HCT116 (cell line): ENCODE measurements around the gene LDLRAD4. TPM values are rescaled to one million over a fixed set of nuclear protein-coding genes. Genes with fewer than 3 reads are reported as not detected.

Experiments
- ATAC-seq: fragments of 200-7000 bp; cut with Tn5 transposase; 2 replicates; pipeline ENCODE4 v1.9.1; 2020; ENCODE audit warnings: mild to moderate bottlenecking, moderate library complexity
- BruUV-seq: library from RNA; stranded (reverse); fragments of 400-500 nt; replicated peaks from 2 replicates; lab custom pipeline; 2021; lab: Mats Ljungman, UMichigan
- CTCF ChIA-PET: fragments of 300-600 bp; sonication (Branson Sonifier 250); formaldehyde crosslinking; loops from one replicate; lab custom pipeline; 2021; ENCODE audit warnings: antibody characterized with exemption; lab: Charles Lee
- POLR2A ChIA-PET: fragments of 300-600, 350-600 bp; sonication (Branson Sonifier 250); formaldehyde crosslinking; loops from one replicate; lab custom pipeline; 2021; ENCODE audit warnings: antibody characterized with exemption; lab: Charles Lee
- RAD21 ChIA-PET, 2 experiments: fragments of 300-600 bp; sonication (Branson Sonifier 250); formaldehyde crosslinking; loops; one replicate each; lab custom pipeline; 2023; ENCODE audit warnings: low total read pairs in 2 of 2; ENCODE audit not compliant: uncharacterized antibody in 2 of 2, unreplicated experiment in 2 of 2, low non-redundant PET in 1 of 2; lab: Charles Lee
- DNase-seq: peaks from one replicate; pipeline ENCODE4 v3.0.0-alpha.2; 2010; ENCODE audit warnings: low read depth, low spot score
- H2AFZ ChIP-seq: fragments of 200-600 bp; shearing (Covaris generic), sonication (generic); 2 replicates; pipeline ENCODE4 v1.6.1; 2017; ENCODE audit warnings: low read depth, mixed run types, mixed read lengths, antibody characterized with exemption, low read length; ENCODE audit not compliant: poor library complexity, severe bottlenecking
- H3K27ac ChIP-seq: 2 replicates; pipeline ENCODE4 v1.5.1; 2012; ENCODE audit warnings: low read depth, low read length
- H3K27me3 ChIP-seq: fragments of 200-600 bp; sonication (generic); 2 replicates; pipeline ENCODE4 v1.6.1; 2016; ENCODE audit warnings: mixed run types, low read length, mixed read lengths; ENCODE audit not compliant: insufficient read depth
- H3K36me3 ChIP-seq, 2 experiments: fragments of 200-500 bp in 1 of 2; fragments of 200-600 bp in 1 of 2; sonication (Bioruptor generic) in 1 of 2; sonication (generic) in 1 of 2; 2 replicates each; pipeline versions ENCODE4 v1.5.1 to v1.6.1; 2014 to 2016; ENCODE audit warnings: low read length in 2 of 2, inconsistent platforms in 1 of 2, mixed read lengths in 1 of 2, mixed run types in 1 of 2; ENCODE audit not compliant: insufficient read depth in 2 of 2, control insufficient read depth in 1 of 2
- H3K4me1 ChIP-seq, 2 experiments: fragments of 200-600 bp in 1 of 2; sonication (generic) in 1 of 2; 2 replicates each; pipeline versions ENCODE4 v1.5.1 to v1.6.1; 2012 to 2017; ENCODE audit warnings: low read length in 2 of 2, inconsistent platforms in 1 of 2, mild to moderate bottlenecking in 1 of 2, mixed read lengths in 1 of 2, mixed run types in 1 of 2, moderate library complexity in 1 of 2; ENCODE audit not compliant: insufficient read depth in 2 of 2, control insufficient read depth in 1 of 2
- H3K4me2 ChIP-seq: fragments of 200-600 bp; sonication (generic); 2 replicates; pipeline ENCODE4 v1.6.1; 2017; ENCODE audit warnings: mixed run types, low read length, mixed read lengths
- H3K4me3 ChIP-seq, 2 experiments: fragments of 200-600 bp in 1 of 2; sonication (generic) in 1 of 2; replicated peaks in 1 of 2; 2 replicates each; pipeline ENCODE4 v1.5.1; 2011 to 2016; ENCODE audit warnings: low read length in 2 of 2, control low read depth in 1 of 2, low read depth in 1 of 2, mild to moderate bottlenecking in 1 of 2, mixed read lengths in 1 of 2, mixed run types in 1 of 2
- H3K79me2 ChIP-seq: fragments of 200-600 bp; sonication (generic); 2 replicates; pipeline ENCODE4 v1.6.1; 2017; ENCODE audit warnings: mild to moderate bottlenecking, mixed run types, low read length, moderate library complexity, mixed read lengths; ENCODE audit not compliant: insufficient read depth
- H3K9ac ChIP-seq: fragments of 200-600 bp; sonication (generic); 2 replicates; pipeline ENCODE4 v1.6.1; 2016; ENCODE audit warnings: low read length, mixed read lengths
- H3K9me2 ChIP-seq: fragments of 200-600 bp; sonication (generic), shearing (Covaris generic); 2 replicates; pipeline ENCODE4 v1.6.1; 2017; ENCODE audit warnings: mixed run types, mild to moderate bottlenecking, moderate library complexity; ENCODE audit not compliant: insufficient read depth
- H3K9me3 ChIP-seq, 2 experiments: fragments of 200-500 bp in 1 of 2; fragments of 200-600 bp in 1 of 2; sonication (Bioruptor generic) in 1 of 2; sonication (generic) in 1 of 2; 2 replicates each; pipeline ENCODE4 v1.6.1; 2014 to 2017; ENCODE audit warnings: low read length in 2 of 2, mixed read lengths in 2 of 2, inconsistent platforms in 1 of 2, low read depth in 1 of 2, mild to moderate bottlenecking in 1 of 2, mixed run types in 1 of 2, moderate library complexity in 1 of 2; ENCODE audit not compliant: control insufficient read depth in 1 of 2, insufficient read depth in 1 of 2
- H4K20me1 ChIP-seq: fragments of 200-600 bp; sonication (generic), shearing (Covaris generic); 2 replicates; pipeline ENCODE4 v1.6.1; 2017; ENCODE audit warnings: mixed run types, mild to moderate bottlenecking, moderate library complexity; ENCODE audit not compliant: insufficient read depth
- CBX3 ChIP-seq: IDR thresholded peaks from 2 replicates; pipeline ENCODE4 v1.6.1; 2012; ENCODE audit warnings: low read depth
- CEBPB ChIP-seq: IDR thresholded peaks from 2 replicates; pipeline ENCODE4 v1.6.1; 2012; ENCODE audit warnings: low read depth
- CTCF ChIP-seq, 3 experiments: fragments of 200-600 bp in 1 of 3; sonication (generic) in 1 of 3; IDR thresholded peaks in 2 of 3; conservative IDR thresholded peaks in 1 of 3; 2 replicates each; pipeline ENCODE4 v1.5.1; 2012 to 2017; ENCODE audit warnings: low read depth in 2 of 3, low read length in 2 of 3, antibody characterized with exemption in 1 of 3, borderline replicate concordance in 1 of 3, control low read depth in 1 of 3, mild to moderate bottlenecking in 1 of 3, mixed read lengths in 1 of 3, mixed run types in 1 of 3, moderate library complexity in 1 of 3; ENCODE audit not compliant: insufficient read depth in 1 of 3
- EGR1 ChIP-seq: IDR thresholded peaks from 2 replicates; pipeline ENCODE4 v1.6.1; 2012; ENCODE audit warnings: low read depth
- ELF1 ChIP-seq: IDR thresholded peaks from 2 replicates; pipeline ENCODE4 v1.6.1; 2012; ENCODE audit warnings: low read depth, borderline replicate concordance
- EZH2 ChIP-seq: fragments of 200-600 bp; sonication (generic); IDR thresholded peaks from 2 replicates; pipeline ENCODE4 v1.6.1; 2017; ENCODE audit warnings: antibody characterized with exemption, mixed run types
- EZH2phosphoT487 ChIP-seq: fragments of 200-600 bp; IDR thresholded peaks from 2 replicates; pipeline ENCODE4 v1.6.1; 2018; ENCODE audit warnings: antibody characterized with exemption, borderline replicate concordance
- JUND ChIP-seq: IDR thresholded peaks from 2 replicates; pipeline ENCODE4 v1.6.1; 2012
- RAD21 ChIP-seq: IDR thresholded peaks from 2 replicates; pipeline ENCODE4 v1.6.1; 2012; ENCODE audit warnings: low read depth, mild to moderate bottlenecking
- REST ChIP-seq: IDR thresholded peaks from 2 replicates; pipeline ENCODE4 v1.6.1; 2012; ENCODE audit warnings: low read depth
- SP1 ChIP-seq: IDR thresholded peaks from 2 replicates; pipeline ENCODE4 v1.6.1; 2012; ENCODE audit warnings: low read depth
- TCF7L2 ChIP-seq: IDR thresholded peaks from 2 replicates; pipeline ENCODE4 v1.7.0; 2011; ENCODE audit warnings: borderline replicate concordance, inconsistent platforms; ENCODE audit not compliant: insufficient read depth, insufficient read length; ENCODE audit errors: extremely low read depth
- ZNF274 ChIP-seq: fragments of 200-500 bp; sonication (Bioruptor generic); IDR thresholded peaks from 2 replicates; pipeline ENCODE4 v1.6.1; 2014; ENCODE audit warnings: mild to moderate bottlenecking, low read depth, low read length, inconsistent platforms
- intact Hi-C: fragments of 100-400 bp; cut with micrococcal nuclease; formaldehyde crosslinking; loops from 2 replicates; pipeline ENCODE4 v1.10.0; 2022
- total RNA-seq: library from RNA; stranded (reverse); gene quantifications from one replicate; pipeline ENCODE4 v1.2.1, GENCODE V29; 2021; ENCODE audit not compliant: unreplicated experiment

Gene LDLRAD4
- total RNA-seq, 1 experiment from 2014 or later, result 1.2 TPM

- DNase-seq, result no peak
- TF ChIP-seq ELF1 (no peak), EZH2 (no peak)
- TF ChIP-seq, all 23 proteins: peak for 0
- H3K27me3 ChIP-seq, result peaks cover 11% of the 10 kb centered on the region; the same call in 1 of the 2 replicates
- H3K79me2 ChIP-seq, result no peaks in the 10 kb centered on the region
- no peak overlapping the region for H3K9ac ChIP-seq
- no peak overlapping the region for H3K4me2 ChIP-seq
- H3K4me1 ChIP-seq, result no peaks in the 10 kb centered on the region
- RAD21 ChIA-PET, result no interaction called here
- no peaks in the 10 kb centered on the region for H4K20me1 ChIP-seq
- no peak overlapping the region for H3K27ac ChIP-seq
- H3K9me3 ChIP-seq, result no peaks in the 10 kb centered on the region
- H3K4me3 ChIP-seq, result no peak overlapping the region
- ATAC-seq, result no peak
- CTCF ChIA-PET, result no interaction called here
- no peak overlapping the region for H2AFZ ChIP-seq
- intact Hi-C loops, result loop anchor here (10.0 kb wide), 1 partner anchor 108 kb away; no protein-coding TSS in a partner anchor
- no peaks in the 10 kb centered on the region for H3K9me2 ChIP-seq
- no TSS peak for BruUV-seq
- POLR2A ChIA-PET, result no interaction called here
- no peaks in the 10 kb centered on the region for H3K36me3 ChIP-seq
Measured at GRCh38 chr18:13522861-13523660, 304.5 kb downstream of the LDLRAD4 start.

- Histone ChIP-seq H4K20me1 (no peaks in the 10 kb centered on the region), H3K9me2 (no peaks in the 10 kb centered on the region), H3K9ac (no peak overlapping the region), H3K79me2 (no peaks in the 10 kb centered on the region), H3K36me3 (no peaks in the 10 kb centered on the region), H3K27me3 (peaks cover 11% of the 10 kb centered on the region; the same call in 1 of the 2 replicates), H3K4me2 (no peak overlapping the region), H3K4me3 (no peak overlapping the region), H2AFZ (no peak overlapping the region), H3K27ac (no peak overlapping the region), H3K9me3 (no peaks in the 10 kb centered on the region), H3K4me1 (no peaks in the 10 kb centered on the region)
- ChIA-PET POLR2A (no interaction called here), RAD21 (no interaction called here), CTCF (no interaction called here)
- ATAC-seq (no peak), DNase-seq (no peak)
- no TSS peak for BruUV-seq
- intact Hi-C loops, result loop anchor here (10.0 kb wide), 1 partner anchor 109 kb away; no protein-coding TSS in a partner anchor
- TF ChIP-seq REST (no peak), EGR1 (no peak), RAD21 (no peak), ZNF274 (no peak), TCF7L2 (no peak), CBX3 (no peak), CEBPB (no peak), CTCF (IDR thresholded peaks at IDR 0.05 in 2 of 3, conservative IDR thresholded peaks at IDR 0.05 in 1 of 3; ENCODE audit: borderline replicate concordance in 1 of 3, insufficient read depth in 1 of 3, low read depth in 2 of 3, low read length in 2 of 3) (no peak), JUND (no peak), EZH2phosphoT487 (no peak), SP1 (no peak), ELF1 (no peak)
Measured at GRCh38 chr18:13524054-13524453, 305.5 kb downstream of the LDLRAD4 start.
